K562 (cell line): ENCODE data around the gene CERS4. TPM values are rescaled to one million over a fixed set of nuclear protein-coding genes. Genes with fewer than 3 reads are reported as not detected.

Source experiments
- ATF2 ChIP-seq: sonication (generic); formaldehyde crosslinking; IDR thresholded peaks from 2 replicates; pipeline ENCODE4 v1.8.1; 2022; ENCODE audit warnings: missing genetic modification reagents
- ATF4 ChIP-seq: fragments of 450-650 bp; formaldehyde crosslinking; IDR thresholded peaks from 2 replicates; pipeline ENCODE4 v1.4.0; 2022; ENCODE audit warnings: mild to moderate bottlenecking, moderate library complexity
- ATF6 ChIP-seq: sonication (generic); formaldehyde crosslinking; IDR thresholded peaks from 2 replicates; pipeline ENCODE4 v1.4.0; 2020; ENCODE audit warnings: mild to moderate bottlenecking, missing genetic modification reagents
- BRD4 ChIP-seq: fragments of 200-600 bp; sonication (generic); IDR thresholded peaks from 2 replicates; pipeline ENCODE4 v1.6.1; 2017; ENCODE audit warnings: inconsistent platforms
- BRD9 ChIP-seq: fragments of 450-650 bp; IDR thresholded peaks from 2 replicates; pipeline ENCODE4 v1.6.1; 2018; ENCODE audit warnings: low read depth; ENCODE audit not compliant: partially characterized antibody
- COPS2 ChIP-seq: fragments of 450-650 bp; conservative IDR thresholded peaks from 2 replicates; pipeline ENCODE4 v1.6.1; 2016; ENCODE audit warnings: mild to moderate bottlenecking, moderate library complexity
- NBN ChIP-seq: fragments of 450-650 bp; IDR thresholded peaks from 2 replicates; pipeline ENCODE4 v1.6.1; 2016; ENCODE audit warnings: low read depth, mild to moderate bottlenecking
- NCOA2 ChIP-seq, 2 experiments: fragments of 450-650 bp; IDR thresholded peaks; 2 replicates each; pipeline ENCODE4 v1.6.1; 2018; ENCODE audit warnings: mild to moderate bottlenecking in 2 of 2, moderate library complexity in 1 of 2; ENCODE audit not compliant: partially characterized antibody in 2 of 2
- PATZ1 ChIP-seq: fragments of 250-450 bp; sonication (Bioruptor Pico); IDR thresholded peaks from 2 replicates; pipeline ENCODE4 v1.5.0; 2020; ENCODE audit warnings: mild to moderate bottlenecking, borderline replicate concordance
- POU5F1 ChIP-seq: fragments of 150-350 bp; IDR thresholded peaks from 2 replicates; pipeline ENCODE4 v1.6.1; 2014; ENCODE audit warnings: borderline replicate concordance, low read length, low read depth, mild to moderate bottlenecking; ENCODE audit not compliant: partially characterized antibody
- SUPT5H ChIP-seq: fragments of 450-650 bp; IDR thresholded peaks from 2 replicates; pipeline ENCODE4 v1.6.1; 2016
- ZBTB8A ChIP-seq: fragments of 450-650 bp; IDR thresholded peaks from 2 replicates; pipeline ENCODE4 v1.6.1; 2018; ENCODE audit warnings: mild to moderate bottlenecking, moderate library complexity; ENCODE audit not compliant: partially characterized antibody
- ZNF124 ChIP-seq: sonication (generic); formaldehyde crosslinking; IDR thresholded peaks from 2 replicates; pipeline ENCODE4 v1.8.1; 2022; ENCODE audit warnings: missing genetic modification reagents
- ZNF133 ChIP-seq: fragments of 250-450 bp; sonication (Bioruptor Pico); IDR thresholded peaks from 2 replicates; pipeline ENCODE4 v1.4.0; 2020; ENCODE audit warnings: mild to moderate bottlenecking
- ZNF134 ChIP-seq: fragments of 250-450 bp; sonication (Bioruptor Pico); conservative IDR thresholded peaks from 2 replicates; pipeline ENCODE4 v1.4.0; 2020
- ZNF263 ChIP-seq: sonication (generic); formaldehyde crosslinking; IDR thresholded peaks from 2 replicates; pipeline ENCODE4 v1.8.0; 2022; ENCODE audit warnings: mild to moderate bottlenecking, missing genetic modification reagents, borderline replicate concordance
- ZNF778 ChIP-seq: fragments of 450-650 bp; formaldehyde crosslinking; IDR thresholded peaks from 2 replicates; pipeline ENCODE4 v1.4.0; 2020; ENCODE audit warnings: mild to moderate bottlenecking, moderate library complexity
- ZSCAN32 ChIP-seq: fragments of 450-650 bp; formaldehyde crosslinking; IDR thresholded peaks from 2 replicates; pipeline ENCODE4 v1.4.0; 2020; ENCODE audit warnings: mild to moderate bottlenecking, moderate library complexity
- polyA plus RNA-seq, 8 experiments: library from polyadenylated mRNA; depleted of rRNA in 4 of 8; stranded (reverse) in 5 of 8; unstranded in 3 of 8; fragments of >200 nt; fragmentation: Nextera tagmentation in 2 of 8; fragmentation: Illumina TruSeq in 1 of 8; extraction: Ambion mirVana in 2 of 8; extraction: Trizol in 1 of 8; gene quantifications; 2 replicates each; pipeline versions ENCODE4 v1.2.1 to v1.2.3, GENCODE V29; 2011 to 2014; ENCODE audit warnings: inconsistent platforms in 1 of 8, missing spikeins in 1 of 8
- total RNA-seq, 7 experiments: library from RNA; depleted of rRNA in 6 of 7; stranded (reverse); fragments of >200 nt in 6 of 7; fragmentation: Illumina TruSeq in 2 of 7; extraction: Trizol in 2 of 7; gene quantifications; 2 replicates each; pipeline versions ENCODE4 v1.2.1 to v1.2.3, GENCODE V29; 2011 to 2021; ENCODE audit warnings: low replicate concordance in 1 of 7
- TF ChIP-seq, protein P1 (sequence below): fragments of 450-650 bp; IDR thresholded peaks from 2 replicates; pipeline ENCODE4 v1.6.1; 2016; ENCODE audit warnings: borderline replicate concordance

The CERS4 gene
- total and polyA plus RNA-seq, 9 of the 15 experiments (the other 6 are each of a cell fraction or from before 2014, with no cell fraction given), result 0.14 to 4.4 (median 2.9) TPM; not detected in 1

- TF ChIP-seq ATF6 (peak; percentile 97; the same call in 1 of the 2 replicates), PATZ1 (CRISPR knock-in tag) (no peak), ZNF134 (CRISPR knock-in tag) (no peak), BRD9 (no peak), ATF2 (CRISPR knock-in tag) (no peak), ZNF263 (peak; percentile 65), ATF4 (CRISPR knock-in tag) (0 out of 2 replicates have a peak, but pooled peaks have one; percentile 18), NCOA2 (IDR thresholded peaks at IDR 0.05; ENCODE audit: partially characterized antibody in 2 of 2) (no peak), ZSCAN32 (CRISPR knock-in tag) (peak; percentile 45; the same call in 1 of the 2 replicates), SUPT5H (peak; percentile 89), BRD4 (no peak), ZBTB8A (no peak), NBN (no peak), POU5F1 (no peak), COPS2 (no peak), ZNF778 (CRISPR knock-in tag) (no peak), ZNF133 (CRISPR knock-in tag) (no peak), ZNF124 (0 out of 2 replicates have a peak, but pooled peaks have one; percentile 62)
- TF ChIP-seq, protein P1, sequence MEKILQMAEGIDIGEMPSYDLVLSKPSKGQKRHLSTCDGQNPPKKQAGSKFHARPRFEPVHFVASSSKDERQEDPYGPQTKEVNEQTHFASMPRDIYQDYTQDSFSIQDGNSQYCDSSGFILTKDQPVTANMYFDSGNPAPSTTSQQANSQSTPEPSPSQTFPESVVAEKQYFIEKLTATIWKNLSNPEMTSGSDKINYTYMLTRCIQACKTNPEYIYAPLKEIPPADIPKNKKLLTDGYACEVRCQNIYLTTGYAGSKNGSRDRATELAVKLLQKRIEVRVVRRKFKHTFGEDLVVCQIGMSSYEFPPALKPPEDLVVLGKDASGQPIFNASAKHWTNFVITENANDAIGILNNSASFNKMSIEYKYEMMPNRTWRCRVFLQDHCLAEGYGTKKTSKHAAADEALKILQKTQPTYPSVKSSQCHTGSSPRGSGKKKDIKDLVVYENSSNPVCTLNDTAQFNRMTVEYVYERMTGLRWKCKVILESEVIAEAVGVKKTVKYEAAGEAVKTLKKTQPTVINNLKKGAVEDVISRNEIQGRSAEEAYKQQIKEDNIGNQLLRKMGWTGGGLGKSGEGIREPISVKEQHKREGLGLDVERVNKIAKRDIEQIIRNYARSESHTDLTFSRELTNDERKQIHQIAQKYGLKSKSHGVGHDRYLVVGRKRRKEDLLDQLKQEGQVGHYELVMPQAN, result no peak; the same call in 1 of the 2 replicates
These were observed 99.0 kb downstream of the CERS4 start, which contains the start of gene CD320 (continued) for GRCh38 chr19:8307965-8308866.
